HG03521 (cell line): ENCODE data around the gene TM9SF3.

ENCODE experiments used
- ATAC-seq: cut with Tn5 transposase; IDR thresholded peaks from one replicate; pipeline ENCODE4 v1.9.1; 2021; ENCODE audit warnings: mild to moderate bottlenecking, moderate library complexity; ENCODE audit not compliant: unreplicated experiment

Gene TM9SF3

DNA sequence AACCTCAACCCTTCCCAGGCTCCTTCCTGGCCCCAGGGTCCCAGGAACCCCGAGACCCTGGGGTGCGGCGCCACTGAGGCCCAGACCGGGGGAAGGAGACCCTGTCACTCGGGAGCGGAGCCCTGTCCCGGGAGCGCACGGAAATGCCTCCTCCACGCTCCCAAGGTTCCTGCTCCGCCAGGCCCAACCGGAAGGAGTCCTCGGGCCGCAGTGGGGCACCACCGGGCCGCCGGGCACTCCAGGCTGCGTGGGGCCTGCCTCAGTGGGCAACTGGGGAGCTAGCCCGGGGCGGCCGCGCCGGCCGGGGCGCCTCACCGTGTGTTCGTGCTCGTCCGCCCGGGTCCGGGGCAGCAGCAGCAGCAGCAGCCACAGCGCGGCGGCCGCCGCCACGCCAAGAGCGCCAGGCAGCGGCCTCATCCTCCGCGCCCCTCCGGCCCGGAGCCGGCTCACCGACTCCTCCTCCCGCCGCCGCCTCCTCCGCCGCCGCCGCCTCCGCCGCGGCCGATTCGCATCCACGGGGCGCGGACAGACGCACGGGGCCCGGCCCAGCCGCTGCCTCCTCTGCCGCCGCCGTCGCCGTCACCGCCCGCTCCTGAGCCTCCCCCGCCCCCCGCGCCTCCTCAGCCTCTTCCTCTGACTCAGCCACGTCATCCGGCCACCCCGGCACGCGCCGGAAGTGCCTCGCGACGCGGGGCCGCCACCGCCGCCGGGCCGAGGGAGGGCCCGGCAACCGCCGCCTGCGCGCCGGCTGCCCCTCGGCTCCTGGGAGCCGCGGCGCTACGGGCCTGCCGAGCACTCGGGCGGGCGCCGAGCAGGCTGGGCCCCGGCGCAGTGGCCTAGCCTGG lies at the start of gene TM9SF3:
TSS of gene TM9SF3 (minus strand) at position 594 of the 845 bp plus-strand sequence. CDS start at position 417, 177 bp downstream.
- ATAC-seq, result peak; percentile 74

DNA sequence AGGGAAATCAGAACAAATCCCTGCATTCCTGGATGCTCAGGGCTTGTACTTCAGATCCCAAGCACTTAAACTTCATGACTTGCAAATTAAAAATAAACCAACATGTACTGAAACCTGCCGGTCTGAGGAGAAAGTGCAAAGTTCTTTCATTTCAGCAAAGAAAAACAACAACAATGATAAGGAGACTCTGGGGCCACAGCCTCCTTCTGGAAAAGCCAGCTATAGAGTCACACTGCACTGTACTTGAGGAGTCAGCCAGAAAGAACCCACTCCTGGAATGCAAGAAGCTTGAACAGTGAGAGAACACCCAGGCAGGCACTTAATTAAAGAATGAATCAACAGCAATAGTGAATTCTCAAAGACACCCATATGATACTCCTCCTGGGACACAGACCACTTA lies 49.7 kb upstream of the TM9SF3 start:
- ATAC-seq, result no peak

DNA sequence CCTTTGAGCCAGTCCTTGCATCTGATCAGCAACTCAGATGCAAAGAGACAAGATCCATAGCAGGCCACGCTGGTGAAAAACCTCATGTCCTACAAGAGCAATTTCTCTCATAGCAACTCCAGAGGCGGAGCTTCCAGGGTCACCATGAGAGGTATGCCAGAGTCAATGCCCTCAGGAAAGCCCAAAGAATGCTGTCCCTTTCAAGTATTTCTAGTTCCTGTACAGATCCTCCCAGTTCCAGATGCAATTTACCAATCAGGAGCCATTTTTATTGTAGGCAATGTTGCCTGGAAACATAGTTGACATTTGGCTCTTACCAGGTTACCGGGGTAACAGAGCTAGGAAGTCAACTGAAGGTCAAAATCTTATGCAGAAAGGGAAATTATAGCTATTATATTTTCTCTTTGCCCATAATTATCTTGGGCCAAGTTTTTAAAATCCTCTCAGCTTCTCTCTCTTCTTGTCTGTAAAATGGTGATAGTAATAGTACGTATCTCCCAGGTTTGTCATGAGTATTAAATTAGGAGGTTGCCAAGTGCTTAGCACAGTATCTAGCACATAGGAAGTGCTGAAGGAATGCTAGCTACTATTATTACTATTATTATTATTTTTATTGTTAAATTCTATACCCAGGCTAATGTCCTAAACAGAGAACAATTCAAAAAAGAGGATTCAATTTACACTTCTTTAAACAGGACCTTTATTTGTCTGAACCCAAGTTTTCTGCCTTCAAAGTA lies 46.3 kb upstream of the TM9SF3 start:
- no peak for ATAC-seq

DNA sequence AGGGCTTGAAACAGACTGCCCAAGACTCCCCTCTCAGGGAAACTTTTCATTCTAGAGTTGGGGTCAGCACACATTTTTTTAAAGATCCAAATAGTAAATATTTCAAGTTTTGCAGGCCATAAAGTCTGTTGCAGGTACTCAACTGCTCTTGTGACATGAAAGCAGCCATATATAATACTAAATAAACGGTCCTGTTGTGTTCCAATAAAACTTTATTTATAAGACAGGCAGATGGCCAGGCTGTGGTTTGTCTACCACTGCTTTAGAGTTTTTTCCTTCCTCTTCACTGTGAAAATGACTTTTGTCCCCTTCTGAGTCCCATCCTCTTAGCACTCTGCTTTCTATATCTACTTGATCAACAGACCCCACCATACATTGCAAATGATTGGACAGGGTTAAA lies 40.5 kb upstream of the TM9SF3 start:
- no peak for ATAC-seq

GRCh38 chr10:96626795-96627194 lies 40.0 kb upstream of the TM9SF3 start:
- ATAC-seq, result no peak

DNA sequence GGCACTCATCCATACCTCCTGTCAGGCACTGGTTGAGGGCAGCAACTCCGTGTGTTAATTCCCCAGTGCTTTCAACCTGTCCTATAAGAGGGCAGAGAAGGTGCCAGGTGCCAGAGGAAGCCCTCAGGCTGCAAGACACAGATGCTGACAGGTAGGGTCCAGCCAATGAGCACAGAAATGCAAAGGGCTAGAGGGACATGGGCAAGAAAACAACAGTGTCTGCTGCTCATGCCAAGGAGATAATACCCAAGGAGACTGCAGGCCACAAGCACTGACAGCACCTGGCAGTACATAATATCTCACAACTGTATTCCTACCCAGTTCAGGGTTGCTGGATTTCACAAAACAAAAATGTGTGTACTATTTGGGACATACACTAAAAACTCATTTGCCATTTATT lies 38.4 kb upstream of the TM9SF3 start:
- ATAC-seq, result no peak

- no peak for ATAC-seq
Measured at GRCh38 chr10:96622013-96622787, 35.4 kb upstream of the TM9SF3 start.

- no peak for ATAC-seq
Measured at GRCh38 chr10:96619796-96620773, 33.3 kb upstream of the TM9SF3 start.

GRCh38 chr10:96619120-96619519 lies 32.3 kb upstream of the TM9SF3 start:
- ATAC-seq, result no peak

GRCh38 chr10:96618653-96619052 lies 31.8 kb upstream of the TM9SF3 start:
- ATAC-seq, result no peak

DNA sequence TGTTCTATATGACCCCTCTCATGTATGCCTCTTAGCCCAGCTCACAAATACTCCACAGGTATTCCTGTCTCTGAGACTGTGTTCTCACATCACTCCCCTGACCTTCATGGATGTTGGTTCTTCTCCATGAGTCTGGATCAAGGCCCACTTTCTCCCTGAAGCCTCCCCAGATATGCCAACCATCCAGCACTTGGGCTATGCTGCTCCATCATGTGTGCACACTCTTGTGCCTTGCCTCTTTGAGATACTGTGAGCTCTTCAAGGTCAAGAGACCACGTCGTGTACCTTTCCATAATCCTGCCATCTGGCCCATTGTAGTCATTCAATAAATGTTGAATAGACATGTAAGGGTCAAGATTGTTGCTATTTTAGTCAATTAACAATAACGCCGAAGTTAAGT lies 30.1 kb upstream of the TM9SF3 start:
- no peak for ATAC-seq

DNA sequence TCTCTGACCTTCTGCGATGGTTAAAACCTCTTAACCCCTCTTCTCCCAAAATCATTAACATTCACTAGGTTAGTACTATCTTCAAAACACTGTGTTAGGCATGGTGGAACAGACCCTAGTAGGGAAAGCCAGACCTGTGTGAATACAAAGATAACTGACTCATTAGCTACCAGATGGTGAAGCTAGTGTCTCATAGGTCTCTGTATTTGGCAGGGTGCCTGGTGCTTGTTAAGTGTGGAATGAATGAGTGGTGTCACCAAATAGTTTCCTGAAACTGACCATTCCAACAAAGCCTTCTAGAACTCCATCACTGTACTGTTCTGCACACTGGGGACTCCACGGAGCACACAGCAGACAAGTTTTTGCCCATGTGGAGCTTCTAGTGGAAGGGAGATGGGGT lies 27.7 kb upstream of the TM9SF3 start:
- ATAC-seq, result no peak

DNA sequence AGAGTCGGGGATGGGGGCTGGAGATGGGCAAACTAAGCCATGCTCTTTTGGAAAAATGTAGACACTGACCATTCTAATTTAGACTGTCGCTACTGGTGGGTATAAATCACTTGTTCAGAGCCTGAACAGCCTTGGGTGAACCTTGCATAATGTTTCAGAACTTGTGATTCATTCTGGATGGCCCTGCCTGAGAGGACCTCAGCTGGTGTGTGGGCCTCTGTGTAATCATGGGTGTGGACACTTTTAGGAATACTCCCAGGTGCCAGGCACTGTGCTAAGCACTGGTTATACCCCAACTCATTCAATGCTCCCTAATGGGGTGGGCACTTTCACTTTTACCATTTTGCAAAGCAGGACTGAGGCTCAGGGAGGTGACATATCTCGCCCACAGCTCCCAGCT lies 26.8 kb upstream of the TM9SF3 start:
- no peak for ATAC-seq

- no peak for ATAC-seq
Measured at GRCh38 chr10:96612055-96612830, 25.4 kb upstream of the TM9SF3 start.

GRCh38 chr10:96610817-96611216 lies 24.0 kb upstream of the TM9SF3 start:
- no peak for ATAC-seq

- ATAC-seq, result no peak
Measured at GRCh38 chr10:96609510-96609909, 22.7 kb upstream of the TM9SF3 start.

- ATAC-seq, result no peak
Measured at GRCh38 chr10:96608805-96609204, 22.0 kb upstream of the TM9SF3 start.

GRCh38 chr10:96608262-96608661 lies 21.4 kb upstream of the TM9SF3 start:
- ATAC-seq, result no peak

DNA sequence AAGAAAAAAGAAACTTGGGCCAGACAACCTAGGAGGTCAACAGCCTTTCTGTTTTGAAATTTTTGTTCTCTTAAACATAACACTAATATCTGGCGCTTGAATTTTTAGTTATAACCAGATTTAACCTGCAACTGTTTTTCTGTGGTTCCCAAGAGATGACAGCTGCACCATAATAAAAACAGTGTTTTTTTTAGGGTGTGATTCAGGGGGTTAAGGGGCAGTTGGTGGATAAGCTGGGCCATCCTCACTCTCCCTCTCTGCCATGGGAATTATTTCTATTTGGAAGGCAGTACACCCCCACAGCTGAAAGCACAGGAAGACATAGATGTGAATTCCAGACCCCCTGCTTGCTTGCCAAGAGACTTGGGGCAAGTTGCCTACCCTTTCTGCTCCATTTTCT lies 20.1 kb upstream of the TM9SF3 start:
- ATAC-seq, result no peak

GRCh38 chr10:96606216-96606615 lies 19.4 kb upstream of the TM9SF3 start:
- no peak for ATAC-seq
